Small intestine (tissue), 7 donors: ENCODE data around the gene PLEKHA8. TPM values are rescaled to one million over a fixed set of nuclear protein-coding genes. Genes with fewer than 3 reads are reported as not detected.

Experiments
- DNase-seq, 2 donors: peaks; one replicate each; pipeline versions ENCODE4 v3.0.0 to v3.0.0-alpha.2; 2013
- FAIRE-seq: peaks from 2 replicates; lab custom pipeline; 2012; peaks lifted over from hg19 to GRCh38; lab: Jason Lieb, UNC
- H3K27ac ChIP-seq, 3 donors: one replicate each; pipeline ENCODE4 v1.5.1; 2013; ENCODE audit warnings: low read length in 2 of 3, mild to moderate bottlenecking in 2 of 3, control low read depth in 1 of 3, inconsistent platforms in 1 of 3, low read depth in 1 of 3, moderate library complexity in 1 of 3
- H3K27me3 ChIP-seq, 3 donors: one replicate each; pipeline ENCODE4 v1.6.1; 2013; ENCODE audit warnings: low read length in 3 of 3, inconsistent platforms in 1 of 3; ENCODE audit not compliant: control insufficient read depth in 3 of 3, insufficient read depth in 3 of 3
- H3K36me3 ChIP-seq, 3 donors: one replicate each; pipeline ENCODE4 v1.6.1; 2013; ENCODE audit warnings: low read length in 3 of 3, inconsistent platforms in 1 of 3, low read depth in 1 of 3, mild to moderate bottlenecking in 1 of 3, moderate library complexity in 1 of 3; ENCODE audit not compliant: control insufficient read depth in 3 of 3, insufficient read depth in 2 of 3
- H3K4me1 ChIP-seq, 3 donors: one replicate each; pipeline ENCODE4 v1.6.1; 2013; ENCODE audit warnings: low read length in 2 of 3, inconsistent platforms in 1 of 3, low read depth in 1 of 3, mild to moderate bottlenecking in 1 of 3, moderate library complexity in 1 of 3; ENCODE audit not compliant: control insufficient read depth in 3 of 3, insufficient read depth in 2 of 3
- H3K4me3 ChIP-seq, 3 donors: one replicate each; pipeline ENCODE4 v1.5.1; 2013; ENCODE audit warnings: low read length in 3 of 3, control low read depth in 1 of 3, inconsistent platforms in 1 of 3, low read depth in 1 of 3, mild to moderate bottlenecking in 1 of 3, moderate library complexity in 1 of 3
- H3K9me3 ChIP-seq, 2 donors: one replicate each; pipeline ENCODE4 v1.6.1; 2013; ENCODE audit warnings: low read depth in 1 of 2, low read length in 1 of 2; ENCODE audit not compliant: control insufficient read depth in 2 of 2, insufficient read depth in 1 of 2
- WGBS, 3 donors: extraction: QIAGEN DNeasy Blood & Tissue Kit; methylation state at CpG; one replicate each; pipeline ENCODE4 v1.1.7; 2013; 5-methylcytosine and 5-hydroxymethylcytosine counted together
- polyA plus RNA-seq, 4 donors: library from polyadenylated mRNA; stranded (reverse) in 3 of 4; unstranded in 1 of 4; fragments of 200-250 nt in 3 of 4; fragments of 120-200 nt in 1 of 4; gene quantifications; one replicate each; pipeline versions ENCODE4 v1.2.1 to v1.2.3, GENCODE V29; 2013
- donor health status: healthy with polysubstance abuse.
- donor health status: control.
- donor health status: control.
- donor health status: Bipolar disorder and iron deficiency.
- donor health status: healthy.

Gene PLEKHA8
- polyA plus RNA-seq, 4 donors, result 3.8 to 5.0 (median 4.4) TPM

DNA sequence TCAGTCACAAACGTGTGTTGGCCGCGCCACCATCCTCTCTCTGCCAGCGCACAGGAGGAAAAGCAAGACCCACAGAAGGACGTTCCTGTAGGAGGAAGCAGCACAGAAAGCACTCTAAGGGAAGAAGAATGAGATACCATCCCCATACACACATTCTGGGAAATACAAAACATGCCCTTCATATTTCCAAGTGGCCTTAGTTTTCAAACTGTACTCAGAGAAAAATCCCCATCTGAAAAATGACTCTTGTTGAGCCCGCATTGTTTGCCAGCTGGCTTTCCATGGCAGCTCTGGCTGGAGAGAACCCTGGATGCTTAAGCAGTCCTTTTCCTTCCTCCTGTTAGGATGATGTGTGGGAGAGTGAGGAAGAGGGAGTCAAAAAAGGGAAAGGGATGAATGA lies 139.7 kb downstream of the PLEKHA8 start:
- Histone ChIP-seq H3K27me3 (no peaks in the 10 kb centered on the region), H3K36me3 (no peaks in the 10 kb centered on the region), H3K27ac (no peak overlapping the region), H3K4me1 (peaks cover 0 to 8% (median 0%) of the 10 kb centered on the region in 3 donors), H3K9me3 (no peaks in the 10 kb centered on the region), H3K4me3 (no peak overlapping the region)
- no peak for DNase-seq
- WGBS, 3 donors, result 88 to 94% (median 88%) methylated on average over 6 of the region's 6 CpGs
- no peak for FAIRE-seq

DNA sequence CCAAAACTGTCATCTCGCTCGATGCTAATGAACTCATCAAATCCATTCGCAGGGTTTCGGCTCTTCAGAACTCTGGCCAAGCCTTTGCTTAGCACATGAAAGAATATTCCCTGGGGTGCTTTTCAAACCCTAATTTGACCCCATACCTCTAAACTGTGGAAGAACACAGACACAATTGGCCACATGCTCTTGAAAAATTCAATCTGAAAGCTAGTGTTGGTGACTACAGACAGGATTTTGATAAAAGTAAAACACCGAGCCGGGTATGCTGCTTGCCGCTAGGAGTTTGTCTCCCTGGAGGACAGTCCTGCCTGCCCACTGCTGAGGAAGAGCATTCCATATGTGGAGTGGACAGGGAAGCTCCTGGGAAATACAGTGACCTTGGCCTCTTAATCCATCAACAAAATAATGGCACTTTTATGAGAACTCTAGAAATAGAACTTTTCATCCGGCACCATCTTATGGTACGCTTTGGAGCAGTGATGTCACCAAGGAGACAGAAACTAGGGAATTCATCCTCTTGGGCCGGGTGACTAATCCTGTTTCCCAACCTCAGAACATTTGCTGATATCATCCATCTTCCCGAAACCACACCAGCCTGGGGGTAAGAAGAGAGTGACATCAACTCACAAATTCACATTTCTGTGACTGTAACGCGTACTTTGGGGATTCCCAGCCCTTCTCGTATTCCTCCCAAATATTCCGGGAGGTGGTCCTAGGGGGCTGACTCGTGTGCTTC lies 140.8 kb downstream of the PLEKHA8 start:
- DNase-seq, result no peak
- FAIRE-seq, result no peak
- H3K9me3 ChIP-seq, result no peaks in the 10 kb centered on the region
- peaks cover 0 to 8% (median 0%) of the 10 kb centered on the region in 3 donors for H3K4me1 ChIP-seq
- H3K36me3 ChIP-seq, result no peaks in the 10 kb centered on the region
- no peak overlapping the region for H3K27ac ChIP-seq
- 83 to 90% (median 86%) methylated on average over 16 of the region's 16 CpGs for WGBS, 3 donors
- H3K4me3 ChIP-seq, result no peak overlapping the region
- H3K27me3 ChIP-seq, result no peaks in the 10 kb centered on the region

DNA sequence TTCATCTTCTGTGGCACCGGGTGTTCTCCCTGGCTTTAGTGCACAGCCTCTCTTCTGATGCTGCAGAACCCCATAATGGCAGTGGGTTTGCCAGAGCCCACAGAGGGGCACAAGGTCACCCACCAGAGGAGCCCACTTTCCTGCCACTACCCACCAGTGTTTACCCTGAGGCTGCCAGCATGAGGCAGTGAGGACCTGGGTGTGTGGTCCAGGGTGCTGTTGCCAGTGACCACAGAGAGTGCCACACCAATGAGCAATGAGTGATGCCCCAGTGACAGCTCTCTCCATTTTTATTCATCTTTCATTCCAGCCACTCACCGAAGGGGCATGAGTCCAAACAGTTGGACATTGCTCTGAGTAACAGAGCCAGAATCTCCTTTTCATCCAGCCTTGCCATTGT lies 141.4 kb downstream of the PLEKHA8 start:
- H3K4me1 ChIP-seq, result peaks cover 0 to 8% (median 0%) of the 10 kb centered on the region in 3 donors
- H3K9me3 ChIP-seq, result no peaks in the 10 kb centered on the region
- H3K27ac ChIP-seq, result no peak overlapping the region
- H3K27me3 ChIP-seq, result no peaks in the 10 kb centered on the region
- 74 to 87% (median 74%) methylated on average over 2 of the region's 2 CpGs for WGBS, 3 donors
- no peak overlapping the region for H3K4me3 ChIP-seq
- H3K36me3 ChIP-seq, result no peaks in the 10 kb centered on the region
- no peak for FAIRE-seq
- no peak for DNase-seq

DNA sequence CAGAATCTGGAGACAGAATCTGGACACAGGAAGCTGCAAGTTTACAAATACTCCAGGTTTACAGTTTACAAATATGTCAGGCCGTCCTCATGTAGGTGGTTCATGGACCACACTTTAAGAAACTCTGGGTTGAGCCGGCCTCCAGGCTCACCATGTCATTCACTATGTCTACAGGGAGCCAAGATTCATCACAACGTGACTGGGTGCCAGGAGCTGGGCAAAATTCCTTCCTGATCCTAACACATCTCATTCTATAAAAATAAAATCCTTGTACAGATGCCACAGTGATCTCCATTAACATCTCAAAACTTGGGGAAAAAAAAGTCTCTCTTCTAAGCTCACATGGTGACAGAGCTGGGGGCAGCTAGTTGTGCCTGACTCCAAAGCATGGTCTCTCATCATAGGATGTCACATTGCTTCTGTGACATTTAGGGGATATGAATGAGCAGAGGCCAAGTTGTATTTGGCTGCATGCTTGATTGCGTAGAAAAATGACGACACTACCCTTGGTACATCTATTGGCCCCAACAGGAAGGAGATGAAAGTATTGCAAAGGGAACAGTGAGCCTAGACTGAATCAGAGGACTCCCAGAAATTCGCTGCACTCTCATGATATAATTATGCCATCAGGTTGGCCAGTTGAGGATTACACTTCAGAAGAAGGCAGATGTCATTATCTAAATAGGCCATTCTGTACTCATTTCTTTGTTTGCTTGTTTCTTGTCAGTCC lies 142.4 kb downstream of the PLEKHA8 start:
- Histone ChIP-seq H3K4me1 (peaks cover 0 to 6% (median 0%) of the 10 kb centered on the region in 3 donors), H3K4me3 (no peak overlapping the region), H3K36me3 (no peaks in the 10 kb centered on the region), H3K9me3 (no peaks in the 10 kb centered on the region), H3K27ac (no peak overlapping the region), H3K27me3 (no peaks in the 10 kb centered on the region)
- WGBS, 3 donors, result 81 to 87% (median 81%) methylated on average over 6 of the region's 6 CpGs
- no peak for DNase-seq
- FAIRE-seq, result no peak

DNA sequence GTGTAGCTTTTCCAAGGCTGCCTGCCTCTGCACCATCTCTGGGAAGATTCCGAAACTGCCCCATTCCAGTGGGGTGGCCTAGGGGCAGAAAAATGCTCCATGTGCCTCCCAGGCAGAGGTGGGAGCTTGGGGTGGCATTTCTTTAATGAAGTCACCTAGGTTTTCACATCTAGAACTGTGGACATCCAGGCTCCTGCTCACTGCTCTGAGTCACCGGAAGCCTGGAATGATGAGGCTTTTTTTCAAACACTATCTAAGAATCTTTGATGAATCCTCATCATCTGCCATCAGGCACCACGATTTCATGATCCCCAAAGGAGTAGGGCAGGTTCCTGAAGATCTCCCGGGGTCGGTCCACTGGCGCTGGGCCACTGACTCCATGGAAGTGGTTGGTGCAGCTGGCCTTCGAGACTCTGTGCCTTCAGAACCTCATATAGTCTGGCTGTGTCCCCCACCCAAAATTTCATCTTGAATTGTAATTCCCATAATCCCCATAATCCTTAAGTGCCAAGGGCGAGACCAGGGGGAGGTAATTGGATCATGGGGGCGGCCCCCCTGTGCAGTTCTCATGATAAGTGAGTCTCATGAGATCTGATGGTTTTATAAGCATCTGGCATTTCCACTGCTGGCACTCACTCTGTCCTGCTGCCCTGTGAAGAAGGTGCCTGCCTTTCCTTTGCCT lies 143.7 kb downstream of the PLEKHA8 start:
- H3K9me3 ChIP-seq, result no peaks in the 10 kb centered on the region
- WGBS, 3 donors, result 78 to 87% (median 86%) methylated on average over 9 of the region's 9 CpGs
- no peaks in the 10 kb centered on the region for H3K27me3 ChIP-seq
- H3K4me3 ChIP-seq, result no peak overlapping the region
- FAIRE-seq, result no peak
- peaks cover 0 to 6% (median 0%) of the 10 kb centered on the region in 3 donors for H3K4me1 ChIP-seq
- H3K36me3 ChIP-seq, result no peaks in the 10 kb centered on the region
- DNase-seq, result no peak
- H3K27ac ChIP-seq, result no peak overlapping the region

DNA sequence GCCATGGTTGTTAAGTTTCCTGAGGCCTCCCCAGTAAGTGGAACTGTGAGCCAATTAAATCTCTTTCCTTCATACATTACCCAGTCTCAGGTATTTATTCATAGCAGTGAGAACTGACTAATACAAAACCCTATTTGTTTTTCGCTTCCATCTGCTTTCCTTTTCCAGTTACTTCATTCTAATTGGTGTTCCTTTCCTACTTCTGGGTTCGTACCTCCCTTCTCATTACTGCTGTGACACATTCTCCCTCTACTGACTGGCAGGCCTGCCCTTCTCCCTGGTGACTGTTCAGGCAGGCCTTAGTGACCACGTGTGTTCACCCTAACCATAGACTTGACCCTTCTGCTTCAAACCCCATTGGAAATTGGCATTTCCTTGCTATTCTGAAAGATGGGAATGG lies 144.2 kb downstream of the PLEKHA8 start:
- no peaks in the 10 kb centered on the region for H3K36me3 ChIP-seq
- FAIRE-seq (no peak), DNase-seq (no peak)
- H3K27me3 ChIP-seq, result no peaks in the 10 kb centered on the region
- H3K9me3 ChIP-seq, result no peaks in the 10 kb centered on the region
- H3K4me1 ChIP-seq, result peaks cover 0 to 6% (median 0%) of the 10 kb centered on the region in 3 donors
- H3K27ac ChIP-seq, result no peak overlapping the region
- no peak overlapping the region for H3K4me3 ChIP-seq
- WGBS, 3 donors, result 82 to 85% (median 85%) methylated on average over 3 of the region's 3 CpGs

DNA sequence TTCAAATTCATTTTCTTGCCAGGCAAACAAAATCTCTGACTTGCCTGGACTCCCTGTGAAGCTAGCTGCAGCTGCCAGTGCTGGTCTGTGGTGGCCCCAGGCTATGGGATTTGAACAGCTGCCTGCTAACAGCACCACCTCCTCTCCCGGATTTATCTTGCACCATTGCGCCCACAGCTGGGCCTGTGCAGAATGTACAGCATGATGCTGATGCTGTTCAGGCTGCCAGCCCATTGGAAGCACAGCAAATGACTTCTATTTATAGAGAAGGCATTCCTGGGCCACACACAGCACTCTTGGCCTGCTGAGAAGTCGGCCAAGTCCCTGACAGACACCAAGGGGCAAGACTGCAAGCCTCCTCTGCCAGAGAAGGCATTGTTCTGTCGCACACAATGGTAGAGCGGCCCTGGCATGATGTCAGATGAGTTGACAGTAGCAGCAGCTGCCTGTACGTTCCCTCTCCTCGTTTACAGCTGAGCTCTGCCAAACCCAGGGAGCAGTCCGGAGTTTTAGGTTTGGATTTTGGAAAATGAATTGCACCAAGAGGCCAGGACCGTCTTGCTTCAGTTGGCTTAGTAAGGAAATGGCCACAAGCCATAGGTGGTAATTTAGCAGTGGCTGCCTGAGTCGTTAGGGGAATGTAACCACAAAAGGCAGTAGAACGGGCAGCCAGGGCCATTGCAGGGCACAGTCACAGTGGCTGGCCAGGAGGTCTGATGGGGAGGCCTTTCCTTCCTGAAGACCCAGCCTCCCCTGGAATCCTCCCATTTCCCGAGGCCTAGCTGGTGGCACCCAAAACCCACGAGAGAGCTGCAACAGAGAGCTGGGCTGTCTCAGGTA lies 145.1 kb downstream of the PLEKHA8 start:
- DNase-seq (peak in 1 of 2 donors; percentile 11), FAIRE-seq (no peak)
- 65 to 81% (median 75%) methylated on average over 13 of the region's 13 CpGs for WGBS, 3 donors
- Histone ChIP-seq H3K27ac (peak overlapping the region in 1 of 3 donors; percentile 8), H3K9me3 (no peaks in the 10 kb centered on the region), H3K36me3 (no peaks in the 10 kb centered on the region), H3K4me3 (no peak overlapping the region), H3K27me3 (no peaks in the 10 kb centered on the region), H3K4me1 (peaks cover 0 to 6% (median 0%) of the 10 kb centered on the region in 3 donors)

DNA sequence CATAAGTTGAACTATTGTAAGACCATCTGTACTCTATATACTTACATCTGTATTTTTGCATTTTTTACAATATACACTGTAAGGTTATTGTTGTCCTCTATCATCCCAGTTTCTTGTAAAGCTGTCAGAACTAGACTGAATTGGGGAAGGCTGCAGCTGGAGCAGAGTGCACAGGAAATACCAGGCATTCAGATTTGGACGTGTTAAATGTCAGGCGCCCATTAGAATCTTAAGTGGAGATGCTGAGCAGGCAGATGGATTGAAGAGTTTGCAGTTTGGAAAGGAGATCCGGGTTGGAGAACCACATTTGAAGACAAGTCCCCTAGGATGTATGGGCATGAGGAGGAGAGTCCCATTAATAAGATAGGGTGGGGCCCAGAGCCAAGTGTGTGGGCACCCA lies 147.0 kb downstream of the PLEKHA8 start:
- H3K4me3 ChIP-seq, result no peak overlapping the region
- no peaks in the 10 kb centered on the region for H3K9me3 ChIP-seq
- no peaks in the 10 kb centered on the region for H3K27me3 ChIP-seq
- no peak for DNase-seq
- H3K36me3 ChIP-seq, result no peaks in the 10 kb centered on the region
- 56 to 81% (median 77%) methylated on average over 3 of the region's 3 CpGs for WGBS, 3 donors
- FAIRE-seq, result no peak
- peaks cover 0 to 6% (median 4%) of the 10 kb centered on the region in 3 donors for H3K4me1 ChIP-seq
- no peak overlapping the region for H3K27ac ChIP-seq
